Hematopoietic multipotent progenitor cell treated with erythropoietin and hydrocortisone succinate and interleukin-3 and kit ligand, for 4 days (in vitro differentiated cells): ENCODE results near the gene SWT1.

Source experiments
- DNase-seq: peaks from one replicate; pipeline ENCODE4 v3.0.0-alpha.2; 2015

The SWT1 gene

GRCh38 chr1:185328255-185328654, 171.3 kb downstream of the SWT1 start:
- DNase-seq = peak; percentile 24

DNA sequence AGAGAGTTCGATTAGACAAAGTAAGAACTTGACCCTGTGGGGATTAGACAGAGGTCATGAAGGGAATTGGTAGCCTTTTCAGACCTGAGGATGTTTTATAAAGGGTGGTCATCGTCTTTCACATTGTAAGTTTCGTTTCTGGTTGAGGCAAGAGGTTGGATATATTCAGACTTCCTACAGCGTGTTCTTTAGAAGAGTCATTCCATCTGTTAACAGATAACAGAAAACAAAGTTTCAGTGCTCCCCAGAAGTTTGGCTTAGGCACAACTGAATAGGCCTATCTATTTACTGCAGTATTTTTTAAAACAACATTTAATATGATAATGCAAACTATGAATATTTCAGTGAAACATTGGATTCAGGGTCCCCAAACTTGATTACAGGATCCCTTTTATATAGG, 177.2 kb downstream of the SWT1 start:
- DNase-seq = peak; percentile 34

DNA sequence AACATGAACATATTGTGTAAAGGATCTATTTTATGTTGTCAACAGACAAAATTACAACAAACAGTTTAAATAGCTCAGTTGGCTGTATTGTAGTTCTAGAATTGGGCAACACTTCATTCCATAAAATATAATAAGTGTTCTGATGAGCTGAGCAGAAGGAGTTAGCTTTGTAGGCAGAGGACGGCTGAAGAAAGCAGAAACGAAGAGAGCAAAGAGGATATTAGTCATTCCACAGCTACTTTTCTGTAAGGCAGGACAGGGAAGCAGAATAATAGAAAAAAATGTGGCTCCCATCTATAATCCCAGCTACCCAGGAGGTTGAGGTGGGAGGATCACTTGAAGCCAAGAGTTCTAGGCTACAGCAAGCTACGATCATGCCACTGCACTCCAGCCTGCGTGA, 180.3 kb downstream of the SWT1 start:
- DNase-seq = no peak

- DNase-seq = peak; percentile 85
Measured at GRCh38 chr1:185338719-185339622, 182.0 kb downstream of the SWT1 start.

DNA sequence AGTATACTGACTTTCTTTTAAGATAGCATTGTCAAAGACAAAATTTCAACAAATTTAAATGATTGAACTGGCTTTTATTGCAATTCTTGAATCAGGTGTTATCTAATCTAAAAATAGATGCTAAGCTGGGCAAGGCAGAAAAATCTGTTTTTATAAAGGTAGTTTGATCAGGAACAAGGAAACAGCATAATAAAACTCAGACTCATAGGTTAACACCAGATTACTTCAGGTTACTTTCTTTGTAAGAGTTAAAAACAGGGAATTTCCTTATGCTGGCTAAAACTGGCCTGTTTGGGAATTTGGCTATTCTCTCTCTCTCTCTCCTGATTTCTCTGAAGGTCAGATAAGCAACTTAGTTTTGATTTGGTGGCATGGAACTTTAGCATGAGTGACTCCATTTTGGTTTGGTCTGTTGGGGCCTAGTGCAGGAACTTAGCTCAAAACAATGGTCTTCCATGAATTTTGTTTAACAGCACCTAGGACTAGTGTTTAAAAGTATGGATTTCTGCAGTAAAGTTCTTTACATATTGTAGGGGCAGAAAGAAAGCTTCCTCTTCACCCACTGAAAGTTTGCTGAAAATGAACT, 184.3 kb downstream of the SWT1 start:
- no peak for DNase-seq
